ENCODE measurements around the gene LILRB5. TPM values are rescaled to one million over a fixed set of nuclear protein-coding genes. Genes with fewer than 3 reads are reported as not detected.
"Not testable (repeated sequence)": the region's sequence is repeated elsewhere in the genome, so short reads cannot be mapped to it uniquely, and the experiment has no call there.

The LILRB5 gene
- total RNA-seq, 1 donor from 2014 or later: 7.7 TPM

DNA sequence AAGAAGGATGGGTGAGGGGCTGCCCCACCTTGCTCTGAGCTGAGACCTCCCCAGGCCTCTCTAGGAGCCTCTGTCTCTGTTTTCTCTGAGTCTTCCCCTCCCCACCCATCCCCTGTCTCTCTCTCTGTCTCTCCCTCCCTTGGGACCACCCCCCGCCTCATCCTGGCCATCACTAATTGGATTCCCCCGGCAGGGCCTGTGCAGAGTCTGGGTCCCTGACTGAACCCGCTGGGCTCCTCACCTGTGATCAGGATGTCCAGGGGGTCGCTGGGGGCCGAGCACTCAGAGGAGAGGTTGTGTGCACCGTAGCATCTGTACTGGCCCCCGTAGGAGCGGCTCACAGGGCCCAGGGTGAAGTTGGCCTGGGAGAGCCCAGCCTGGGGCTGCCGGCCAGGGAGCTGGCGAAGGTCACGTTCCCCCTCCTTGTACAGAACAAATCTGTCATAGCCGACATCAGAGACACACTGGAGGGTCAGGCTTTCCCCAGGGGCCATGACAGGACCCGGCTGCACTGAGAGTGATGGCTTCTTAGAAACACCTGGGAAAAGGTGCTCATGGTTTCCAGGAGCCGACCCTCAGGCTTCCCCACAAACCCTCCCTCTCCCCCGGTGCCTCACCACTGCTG, 21.6 kb upstream of the LILRB5 start:
- ATAC-seq (ENCODE audit: poor library complexity); DNase-seq; intact Hi-C loops (cut with DNase I): not testable (repeated sequence)

DNA sequence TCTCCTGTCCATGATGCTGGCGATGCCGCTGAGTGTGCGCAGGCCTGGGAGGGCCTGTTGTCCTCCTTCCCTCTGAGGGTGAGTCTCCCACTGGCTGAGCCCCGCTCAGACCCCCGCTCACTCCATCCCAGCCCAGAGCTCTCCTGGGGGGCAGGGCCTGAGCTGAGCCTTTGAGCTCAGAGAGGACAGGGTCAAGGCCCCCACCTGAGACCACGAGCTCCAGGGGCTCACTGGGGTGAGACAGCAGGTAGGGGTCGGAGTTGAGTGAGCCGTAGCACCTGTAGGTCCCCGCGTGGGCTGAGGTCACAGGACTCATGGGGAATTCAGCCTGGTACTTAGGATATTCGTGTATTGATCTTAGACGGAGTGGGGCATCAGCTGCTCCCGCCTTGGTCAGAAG, 21.0 kb upstream of the LILRB5 start:
- intact Hi-C loops (cut with DNase I); ATAC-seq (ENCODE audit: poor library complexity); DNase-seq: not testable (repeated sequence)

- DNase-seq; intact Hi-C loops (cut with DNase I); ATAC-seq (ENCODE audit: poor library complexity): not testable (repeated sequence)
Measured at GRCh38 chr19:54277111-54277615, 20.1 kb upstream of the LILRB5 start.

DNA sequence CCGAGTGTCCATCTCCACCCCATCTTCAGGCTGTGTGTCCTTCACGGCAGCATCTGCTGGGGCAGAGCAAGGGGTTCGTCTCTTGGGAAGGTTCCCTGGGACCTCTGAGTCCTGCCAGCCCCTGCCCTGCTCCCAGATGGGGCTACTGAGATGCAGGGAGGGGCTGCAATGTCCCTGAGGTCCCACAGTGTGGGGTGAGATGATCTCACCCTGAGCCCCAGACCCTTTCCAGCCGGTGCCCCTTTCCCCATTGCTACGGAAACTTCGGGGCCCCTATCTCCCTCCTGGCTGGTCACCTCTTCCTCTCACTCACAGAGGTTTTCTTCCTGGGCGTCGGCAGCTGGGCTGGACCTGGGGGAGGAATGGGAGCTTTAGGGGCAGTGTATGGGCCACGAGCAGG, 18.9 kb upstream of the LILRB5 start:
- intact Hi-C loops (cut with DNase I): no loop called here
- DNase-seq: no peak

GRCh38 chr19:54274516-54274915, 17.4 kb upstream of the LILRB5 start:
- ATAC-seq (ENCODE audit: poor library complexity); intact Hi-C loops (cut with DNase I); DNase-seq: not testable (repeated sequence)

More for the DNA sequence above, 18.9 kb upstream of the LILRB5 start:
- no peak for ATAC-seq (ENCODE audit: poor library complexity)

DNA sequence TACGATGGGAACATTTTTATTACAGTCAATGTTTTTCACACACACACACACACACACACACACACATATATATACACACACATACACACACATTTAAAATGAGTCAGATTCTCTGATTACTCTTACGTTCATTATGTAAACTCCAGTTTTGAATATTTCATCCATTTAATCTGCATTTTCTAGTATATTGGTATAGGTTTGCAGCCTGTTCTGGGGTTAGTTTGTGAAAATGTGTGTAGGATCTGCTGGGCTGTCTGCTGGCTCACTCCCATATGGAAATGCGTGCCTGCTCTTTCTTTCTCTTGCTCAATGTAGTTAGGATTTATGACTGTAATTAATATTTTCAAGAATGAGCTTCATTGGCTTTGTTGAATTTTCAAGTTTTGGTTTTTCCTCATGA, 16.7 kb upstream of the LILRB5 start:
- intact Hi-C loops (cut with DNase I): no loop called here
- DNase-seq: no peak
- no peak for ATAC-seq (ENCODE audit: poor library complexity)

DNA sequence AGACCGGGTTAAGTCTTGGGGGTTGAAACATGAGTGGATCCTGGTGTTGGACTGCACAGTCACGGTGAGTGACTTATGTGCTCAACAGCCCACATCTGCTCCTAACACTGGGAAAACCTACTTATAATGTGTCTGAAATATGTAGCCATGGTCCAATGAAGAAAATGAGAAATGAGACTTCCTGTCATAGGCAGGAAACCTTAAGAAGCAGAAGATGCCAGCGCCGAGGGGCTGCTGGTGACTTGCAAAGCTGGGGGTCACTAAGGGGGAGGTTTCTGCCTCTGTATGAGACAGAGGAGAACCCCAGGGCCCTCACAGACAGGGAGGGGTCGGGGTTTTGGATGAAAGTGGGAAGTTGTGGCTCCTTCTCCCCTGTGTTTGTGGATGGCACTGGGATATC, 15.1 kb upstream of the LILRB5 start:
- intact Hi-C loops (cut with DNase I); DNase-seq: not testable (repeated sequence)
- peak; percentile 34 for ATAC-seq (ENCODE audit: poor library complexity)

DNA sequence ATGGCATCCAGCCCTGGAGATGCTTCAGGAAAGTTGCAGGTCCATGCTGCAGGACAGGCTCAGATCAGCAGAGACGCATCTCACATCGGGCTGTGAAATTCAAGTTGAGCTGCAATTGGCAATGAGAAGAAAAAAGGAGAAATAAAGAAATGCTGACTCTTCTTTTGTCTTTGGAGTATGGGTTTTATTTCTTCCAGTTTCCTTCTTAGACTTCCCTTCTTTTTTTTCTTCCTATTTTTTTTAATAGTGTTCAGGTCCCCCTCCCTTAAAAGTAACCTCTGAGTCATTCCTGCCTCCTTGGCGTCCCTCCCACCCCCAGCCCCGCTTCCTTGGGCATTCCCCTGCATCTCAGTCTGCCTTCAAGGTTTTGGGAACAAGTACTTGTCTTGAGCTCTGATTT, 14.5 kb upstream of the LILRB5 start:
- intact Hi-C loops (cut with DNase I): not testable (repeated sequence)
- DNase-seq (peak; percentile 64), ATAC-seq (ENCODE audit: poor library complexity) (peak; percentile 68)

DNA sequence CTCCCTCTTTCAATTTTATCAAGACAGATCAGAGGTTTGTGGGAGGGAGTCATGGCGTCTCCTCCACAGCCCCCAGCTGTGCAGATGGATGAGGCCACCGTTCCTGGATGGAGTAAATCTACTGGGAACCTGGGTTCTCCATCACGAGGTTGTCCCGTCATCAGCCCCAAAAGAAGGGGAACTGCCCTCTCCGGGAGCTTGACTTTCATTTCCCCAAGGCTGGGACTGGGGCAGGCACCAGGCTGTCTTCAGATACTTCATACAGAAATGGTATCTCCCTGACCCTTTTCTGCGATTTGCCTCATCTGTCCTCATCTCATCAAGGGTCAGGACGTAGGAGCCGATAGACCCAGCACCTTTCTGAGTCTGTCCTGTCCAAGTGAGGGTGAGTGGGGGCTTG, 14.0 kb upstream of the LILRB5 start:
- intact Hi-C loops (cut with DNase I): no loop called here
- no peak for DNase-seq
- peak; percentile 82 for ATAC-seq (ENCODE audit: poor library complexity)

GRCh38 chr19:54268936-54269335, 11.9 kb upstream of the LILRB5 start:
- DNase-seq (no peak), ATAC-seq (ENCODE audit: poor library complexity) (no peak)
- intact Hi-C loops (cut with DNase I): no loop called here

GRCh38 chr19:54266133-54266532, 9.1 kb upstream of the LILRB5 start:
- DNase-seq: peak; percentile 85
- intact Hi-C loops (cut with DNase I): no loop called here
- peak; percentile 65 for ATAC-seq (ENCODE audit: poor library complexity)

DNA sequence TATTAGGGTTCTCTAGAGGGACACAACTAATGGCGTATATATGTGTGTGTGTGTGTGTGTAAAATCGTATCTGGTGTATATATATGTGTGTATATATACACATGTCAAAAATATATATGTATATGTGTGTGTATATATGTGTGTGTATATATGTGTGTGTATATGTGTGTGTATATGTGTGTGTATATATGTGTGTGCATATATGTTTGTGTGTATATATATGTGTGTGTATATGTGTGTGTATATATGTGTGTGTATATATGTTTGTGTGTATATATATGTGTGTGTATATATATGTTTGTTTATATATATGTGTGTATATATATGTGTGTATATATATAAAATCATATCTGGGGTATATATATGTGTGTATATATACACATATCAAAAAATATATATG, 5.4 kb upstream of the LILRB5 start:
- ATAC-seq (ENCODE audit: poor library complexity) (no peak), DNase-seq (no peak)
- intact Hi-C loops (cut with DNase I): no loop called here

DNA sequence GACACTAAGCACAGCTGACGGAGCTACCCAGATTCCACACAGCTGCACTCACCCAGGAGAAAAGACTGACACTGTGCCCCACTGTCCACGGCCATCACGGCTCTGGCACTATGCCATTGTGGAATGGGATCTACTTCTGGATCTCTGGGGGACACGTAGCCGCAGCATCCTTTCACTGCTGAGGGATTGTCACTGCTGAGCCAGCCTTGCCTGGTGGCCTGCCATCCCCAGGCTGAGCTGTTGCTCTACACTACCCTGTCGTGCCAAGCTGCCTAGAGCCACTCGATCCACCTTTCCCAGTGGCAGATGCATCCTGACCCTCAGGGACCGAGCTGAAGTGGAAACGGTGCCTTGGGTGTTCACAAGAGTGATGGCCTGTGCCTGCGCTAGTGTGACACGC, 5.0 kb upstream of the LILRB5 start:
- ATAC-seq (ENCODE audit: poor library complexity): no peak
- no peak for DNase-seq
- intact Hi-C loops (cut with DNase I): no loop called here

- DNase-seq (no peak), ATAC-seq (ENCODE audit: poor library complexity) (no peak)
- intact Hi-C loops (cut with DNase I): no loop called here
Measured at GRCh38 chr19:54256250-54257115, 590 bp downstream of the LILRB5 start.

DNA sequence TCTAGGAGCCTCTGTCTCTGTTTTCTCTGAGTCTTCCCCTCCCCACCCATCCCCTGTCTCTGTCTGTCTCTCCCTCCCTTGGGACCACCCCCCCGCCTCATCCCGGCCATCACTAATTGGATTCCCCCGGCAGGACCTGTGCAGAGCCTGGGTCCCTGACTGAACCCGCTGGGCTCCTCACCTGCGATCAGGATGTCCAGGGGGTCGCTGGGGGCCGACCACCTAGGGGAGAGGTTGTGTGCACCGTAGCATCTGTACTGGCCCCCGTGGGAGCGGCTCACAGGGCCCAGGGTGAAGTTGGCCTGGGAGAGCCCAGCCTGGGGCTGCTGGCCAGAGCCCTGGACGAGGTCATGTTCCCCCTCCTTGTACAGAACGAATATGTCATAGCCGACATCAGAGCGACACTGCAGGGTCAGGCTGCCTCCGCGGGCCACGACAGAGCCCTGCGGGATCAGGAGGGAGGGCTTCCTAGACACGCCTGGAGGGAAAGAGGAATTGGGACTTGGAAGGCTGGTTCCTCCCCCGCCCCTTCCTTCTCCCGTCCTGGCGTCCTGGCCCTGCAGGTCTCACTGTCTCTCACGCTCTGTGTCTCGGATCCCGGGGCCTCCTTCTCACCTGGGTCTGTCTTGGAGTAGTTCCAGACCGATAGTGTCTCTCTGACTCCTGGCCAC, 1.8 kb downstream of the LILRB5 start:
- DNase-seq (no peak), ATAC-seq (ENCODE audit: poor library complexity) (no peak)
- intact Hi-C loops (cut with DNase I): no loop called here

- intact Hi-C loops (cut with DNase I): no loop called here
- ATAC-seq (ENCODE audit: poor library complexity): no peak
Measured at GRCh38 chr19:54254195-54254906, 2.7 kb downstream of the LILRB5 start.

DNA sequence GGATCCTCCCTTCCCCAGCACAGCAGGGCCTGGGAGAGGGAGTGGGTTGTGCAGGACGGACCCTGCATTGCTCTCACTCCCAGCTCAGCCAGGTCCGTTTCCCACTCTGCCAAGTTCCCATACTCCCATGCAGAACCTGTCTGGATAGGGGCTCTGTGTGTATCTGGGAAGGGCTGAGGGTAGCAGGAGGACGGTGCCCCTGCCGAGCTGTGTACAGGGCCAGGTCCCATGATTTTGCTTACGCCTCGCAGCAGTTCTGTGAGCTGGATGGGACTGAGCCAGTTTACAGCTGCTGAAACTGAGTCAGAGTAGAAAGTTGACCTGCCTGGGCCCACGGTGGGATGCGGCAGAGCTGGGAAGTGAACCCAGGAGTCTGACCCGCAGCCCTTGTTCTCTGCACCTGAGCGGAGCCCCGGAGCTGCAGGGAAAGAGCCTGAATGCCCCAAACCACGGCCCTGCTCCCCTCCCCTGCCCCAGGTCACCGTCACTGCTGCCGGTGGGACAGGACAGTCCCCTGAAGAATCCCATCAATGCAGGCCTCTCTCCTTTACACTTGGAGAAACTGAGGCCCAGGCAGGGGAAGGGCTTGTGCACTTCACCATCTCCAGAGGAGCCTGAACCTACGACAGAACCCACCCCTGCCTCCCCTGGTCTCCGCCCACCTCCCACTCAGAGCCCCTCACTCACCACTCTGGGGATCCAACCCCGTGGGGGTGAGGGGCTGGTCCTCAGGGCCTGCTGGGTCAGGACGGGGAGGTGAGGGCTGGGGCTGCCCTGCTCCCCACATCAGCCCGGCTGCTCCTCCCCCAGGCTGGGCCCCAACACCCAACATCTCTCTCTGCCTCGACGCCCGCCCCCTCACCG, 3.5 kb downstream of the LILRB5 start:
- DNase-seq (no peak), ATAC-seq (ENCODE audit: poor library complexity) (no peak)
- intact Hi-C loops (cut with DNase I): no loop called here

More at GRCh38 chr19:54254195-54254906, 2.7 kb downstream of the LILRB5 start:
- DNase-seq: no peak

DNA sequence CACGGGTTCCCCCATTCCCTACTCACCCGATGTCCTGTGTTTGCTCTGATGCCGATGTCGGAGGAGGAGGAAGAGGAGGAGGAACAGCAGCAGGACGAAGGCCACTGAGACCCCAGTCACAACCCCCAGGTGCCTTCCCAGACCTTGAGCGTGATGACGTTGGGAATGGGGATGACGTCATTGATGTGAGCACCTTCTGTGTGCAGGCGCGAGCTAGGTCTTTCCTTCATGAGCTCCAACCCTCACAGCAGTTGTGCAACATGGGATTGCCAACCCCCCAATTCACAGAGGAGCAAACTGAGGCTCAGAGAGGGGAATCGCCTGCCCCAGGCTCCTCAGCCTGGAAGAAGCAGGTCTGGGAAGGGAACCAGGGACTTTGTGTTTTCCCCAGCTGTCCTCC, 4.2 kb downstream of the LILRB5 start:
- intact Hi-C loops (cut with DNase I): no loop called here
- DNase-seq: no peak
- no peak for ATAC-seq (ENCODE audit: poor library complexity)
